ENCODE measurements around the gene RPS21. TPM values are rescaled to one million over a fixed set of nuclear protein-coding genes. Genes with fewer than 3 reads are reported as not detected.

The RPS21 gene
- total and polyA plus RNA-seq, 4 donors, result 278 to 1,588 (median 439) TPM

GRCh38 chr20:62362590-62362940 lies 24.3 kb upstream of the RPS21 start:
- H3K27me3 ChIP-seq (ENCODE audit: control insufficient read depth in 4 of 4, insufficient read depth in 4 of 4, low read length in 3 of 4), result no peaks in the 10 kb centered on the region
- H3K9me3 ChIP-seq (ENCODE audit: control insufficient read depth in 4 of 4, low read length in 3 of 4), result no peaks in the 10 kb centered on the region
- no peak overlapping the region for H3K27ac ChIP-seq (ENCODE audit: low read depth in 1 of 2, low read length in 2 of 2)
- TF ChIP-seq ATF3 (IDR thresholded peaks at IDR 0.05), result no peak
- TF ChIP-seq YY1 (IDR thresholded peaks at IDR 0.05), result no peak
- no peak for TF ChIP-seq ZBTB33 (IDR thresholded peaks at IDR 0.05)
- no peak for TF ChIP-seq EGR1 (IDR thresholded peaks at IDR 0.05; ENCODE audit: low read depth in 2 of 2)
- no peak for TF ChIP-seq TAF1 (conservative IDR thresholded peaks at IDR 0.05)
- TF ChIP-seq FOXA2 (IDR thresholded peaks at IDR 0.05), result no peak
- TF ChIP-seq CTCF (IDR thresholded peaks at IDR 0.05; ENCODE audit: low read depth, low read length, missing input control), result no peak
- no peak for TF ChIP-seq HNF4A (conservative IDR thresholded peaks at IDR 0.05)
- TF ChIP-seq JUND (IDR thresholded peaks at IDR 0.05), result no peak
- no peak for TF ChIP-seq HNF4G (IDR thresholded peaks at IDR 0.05)
- TF ChIP-seq GABPA (IDR thresholded peaks at IDR 0.05 in 1 of 2, conservative IDR thresholded peaks at IDR 0.05 in 1 of 2), result no peak
- no peak for TF ChIP-seq SP1 (IDR thresholded peaks at IDR 0.05)
- no peak for TF ChIP-seq FOXA1 (IDR thresholded peaks at IDR 0.05)
- no peak for TF ChIP-seq MAX (IDR thresholded peaks at IDR 0.05)
- no peak for TF ChIP-seq NR2F2 (IDR thresholded peaks at IDR 0.05)
- no peak for TF ChIP-seq REST (IDR thresholded peaks at IDR 0.05)
- no peak for TF ChIP-seq RAD21 (IDR thresholded peaks at IDR 0.05)
- no peak for TF ChIP-seq RXRA (IDR thresholded peaks at IDR 0.05)
- 74% methylated on average over 13 of the region's 13 CpGs for WGBS
- H3K9ac ChIP-seq (ENCODE audit: low read depth in 1 of 2, low read length in 2 of 2), result no peak overlapping the region
- peaks cover 0 to 2% (median 0%) of the 10 kb centered on the region in 4 donors for H3K36me3 ChIP-seq (ENCODE audit: control insufficient read depth in 4 of 4, insufficient read depth in 3 of 4, low read depth in 1 of 4, low read length in 3 of 4)
- H3K4me3 ChIP-seq (ENCODE audit: low read depth in 1 of 3, low read length in 3 of 3), result no peak overlapping the region
- DNase-seq (ENCODE audit: low spot score), result no peak
- peaks cover 40 to 79% (median 57%) of the 10 kb centered on the region in 4 donors for H3K4me1 ChIP-seq (ENCODE audit: control insufficient read depth in 4 of 4, insufficient read depth in 4 of 4, low read length in 3 of 4)

Measured in liver (tissue), 9 donors.